SK-N-SH treated with all-trans-retinoic acid at 6 μM for 48 hours (cell line): ENCODE data around the gene SUSD5.

ENCODE experiments used
- ATAC-seq: fragments of 200-7000 bp; cut with Tn5 transposase; 3 replicates; pipeline ENCODE4 v1.9.1; 2020; ENCODE audit warnings: mild to moderate bottlenecking, moderate library complexity
- ARNTL ChIP-seq: fragments of 450-650 bp; formaldehyde crosslinking; IDR thresholded peaks from 2 replicates; pipeline ENCODE4 v1.5.0; 2020; ENCODE audit warnings: low read depth, mild to moderate bottlenecking, moderate library complexity, borderline replicate concordance
- BACH2 ChIP-seq: fragments of 250-450 bp; sonication (Bioruptor Pico); IDR thresholded peaks from 2 replicates; pipeline ENCODE4 v1.9.0; 2021; ENCODE audit warnings: mild to moderate bottlenecking, borderline replicate concordance
- CREB5 ChIP-seq: fragments of 250-450 bp; sonication (Bioruptor Pico); IDR thresholded peaks from 2 replicates; pipeline ENCODE4 v1.5.1; 2020; ENCODE audit warnings: low read depth, mild to moderate bottlenecking, moderate library complexity
- CSDC2 ChIP-seq: fragments of 250-450 bp; sonication (Bioruptor Pico); IDR thresholded peaks from 2 replicates; pipeline ENCODE4 v1.5.0; 2020; ENCODE audit warnings: mild to moderate bottlenecking, moderate library complexity
- CSRNP3 ChIP-seq: fragments of 250-450 bp; sonication (Bioruptor Pico); IDR thresholded peaks from 2 replicates; pipeline ENCODE4 v1.5.1; 2021; ENCODE audit warnings: mild to moderate bottlenecking, moderate library complexity
- ESRRG ChIP-seq: fragments of 250-450 bp; sonication (Bioruptor Pico); IDR thresholded peaks from 2 replicates; pipeline ENCODE4 v1.6.1; 2021; ENCODE audit warnings: mild to moderate bottlenecking
- GLIS3 ChIP-seq: fragments of 250-450 bp; sonication (Bioruptor Pico); IDR thresholded peaks from 2 replicates; pipeline ENCODE4 v1.5.0; 2020; ENCODE audit warnings: mild to moderate bottlenecking, moderate library complexity
- ISL1 ChIP-seq: fragments of 250-450 bp; sonication (Bioruptor Pico); IDR thresholded peaks from 2 replicates; pipeline ENCODE4 v2.1.2; 2022; ENCODE audit warnings: mild to moderate bottlenecking, moderate library complexity
- OSR1 ChIP-seq: fragments of 250-450 bp; sonication (Bioruptor Pico); IDR thresholded peaks from 2 replicates; pipeline ENCODE4 v1.8.0; 2022; ENCODE audit warnings: moderate library complexity, mild to moderate bottlenecking, inconsistent platforms
- PATZ1 ChIP-seq: fragments of 250-450 bp; sonication (Bioruptor Pico); IDR thresholded peaks from 2 replicates; pipeline ENCODE4 v1.8.0; 2020; ENCODE audit warnings: mild to moderate bottlenecking, moderate library complexity, borderline replicate concordance
- POU6F1 ChIP-seq: fragments of 250-450 bp; sonication (Bioruptor Pico); IDR thresholded peaks from 2 replicates; pipeline ENCODE4 v1.8.0; 2021; ENCODE audit warnings: low read depth, mild to moderate bottlenecking, moderate library complexity, borderline replicate concordance
- PPARA ChIP-seq: fragments of 250-450 bp; sonication (Bioruptor Pico); IDR thresholded peaks from 2 replicates; pipeline ENCODE4 v1.5.0; 2020; ENCODE audit warnings: mild to moderate bottlenecking, borderline replicate concordance
- RARB ChIP-seq: fragments of 250-450 bp; sonication (Bioruptor Pico); IDR thresholded peaks from 2 replicates; pipeline ENCODE4 v1.8.0; 2021; ENCODE audit warnings: mild to moderate bottlenecking, moderate library complexity
- SNAI2 ChIP-seq: fragments of 250-450 bp; sonication (Bioruptor Pico); IDR thresholded peaks from 2 replicates; pipeline ENCODE4 v1.5.0; 2020; ENCODE audit warnings: mild to moderate bottlenecking, moderate library complexity
- TCF4 ChIP-seq: fragments of 250-450 bp; sonication (Bioruptor Pico); IDR thresholded peaks from 2 replicates; pipeline ENCODE4 v1.8.0; 2021; ENCODE audit warnings: mild to moderate bottlenecking, moderate library complexity, borderline replicate concordance
- TOX ChIP-seq: fragments of 250-450 bp; sonication (Bioruptor Pico); IDR thresholded peaks from 2 replicates; pipeline ENCODE4 v1.8.0; 2021; ENCODE audit warnings: mild to moderate bottlenecking, moderate library complexity, borderline replicate concordance
- TSHZ2 ChIP-seq: fragments of 250-450 bp; sonication (Bioruptor Pico); IDR thresholded peaks from 2 replicates; pipeline ENCODE4 v1.5.0; 2020; ENCODE audit warnings: mild to moderate bottlenecking, moderate library complexity
- ZFP3 ChIP-seq: fragments of 250-450 bp; sonication (Bioruptor Pico); IDR thresholded peaks from 2 replicates; pipeline ENCODE4 v1.5.0; 2020; ENCODE audit warnings: mild to moderate bottlenecking, moderate library complexity
- ZFP30 ChIP-seq: fragments of 450-650 bp; formaldehyde crosslinking; IDR thresholded peaks from 2 replicates; pipeline ENCODE4 v1.5.0; 2022; ENCODE audit warnings: mild to moderate bottlenecking, moderate library complexity
- ZNF565 ChIP-seq: fragments of 450-650 bp; formaldehyde crosslinking; conservative IDR thresholded peaks from 2 replicates; pipeline ENCODE4 v1.5.0; 2020; ENCODE audit warnings: low read depth, mild to moderate bottlenecking, moderate library complexity
- ZNF70 ChIP-seq: fragments of 450-650 bp; formaldehyde crosslinking; IDR thresholded peaks from 2 replicates; pipeline ENCODE4 v1.5.0; 2020; ENCODE audit warnings: mild to moderate bottlenecking, moderate library complexity
- ZNF8 ChIP-seq: fragments of 450-650 bp; formaldehyde crosslinking; IDR thresholded peaks from 2 replicates; pipeline ENCODE4 v1.5.0; 2020; ENCODE audit warnings: mild to moderate bottlenecking, moderate library complexity

The SUSD5 gene

GRCh38 chr3:33103480-33103879 is 115.1 kb downstream of the SUSD5 start:
- TF ChIP-seq PATZ1 (CRISPR knock-in tag), result no peak
- no peak for TF ChIP-seq TCF4 (CRISPR knock-in tag)
- no peak for TF ChIP-seq ZNF565 (CRISPR knock-in tag)
- no peak for TF ChIP-seq CSRNP3 (CRISPR knock-in tag)
- no peak for TF ChIP-seq OSR1 (CRISPR knock-in tag)
- TF ChIP-seq ISL1, result no peak
- no peak for TF ChIP-seq PPARA
- no peak for TF ChIP-seq ZNF70 (CRISPR knock-in tag)
- no peak for TF ChIP-seq CSDC2 (CRISPR knock-in tag)
- TF ChIP-seq ZNF8 (CRISPR knock-in tag), result no peak
- no peak for TF ChIP-seq SNAI2 (CRISPR knock-in tag)
- no peak for TF ChIP-seq GLIS3 (CRISPR knock-in tag)
- no peak for TF ChIP-seq TOX (CRISPR knock-in tag)
- ATAC-seq, result no peak

- TF ChIP-seq SNAI2 (CRISPR knock-in tag) (no peak), TSHZ2 (CRISPR knock-in tag) (no peak), ARNTL (no peak), RARB (no peak), CREB5 (CRISPR knock-in tag) (no peak), ZNF565 (CRISPR knock-in tag) (no peak), ZFP3 (CRISPR knock-in tag) (no peak), BACH2 (CRISPR knock-in tag) (no peak), ZNF70 (CRISPR knock-in tag) (no peak), PPARA (no peak), ZFP30 (CRISPR knock-in tag) (no peak), TOX (CRISPR knock-in tag) (no peak), CSDC2 (CRISPR knock-in tag) (no peak), GLIS3 (CRISPR knock-in tag) (no peak), OSR1 (CRISPR knock-in tag) (no peak), ESRRG (CRISPR knock-in tag) (no peak), PATZ1 (CRISPR knock-in tag) (no peak)
- ATAC-seq, result no peak
Observed at GRCh38 chr3:33103034-33103433, 115.6 kb downstream of the SUSD5 start.

GRCh38 chr3:33100229-33100628 is 118.4 kb downstream of the SUSD5 start:
- ATAC-seq, result no peak
- TF ChIP-seq POU6F1 (no peak), PPARA (no peak), ZNF565 (CRISPR knock-in tag) (no peak), CREB5 (CRISPR knock-in tag) (no peak), CSRNP3 (CRISPR knock-in tag) (no peak), ZFP3 (CRISPR knock-in tag) (no peak), ISL1 (no peak)
